Transverse colon (tissue), 4 donors: ENCODE measurements around the gene MEIS2.

Experiments
- POLR2A ChIP-seq: fragments of 450-650 bp; IDR thresholded peaks from one replicate; pipeline ENCODE4 v1.6.1; 2016; ENCODE audit warnings: antibody characterized with exemption, mild to moderate bottlenecking, moderate library complexity
- POLR2AphosphoS5 ChIP-seq, 3 donors: sonication (generic); formaldehyde crosslinking; IDR thresholded peaks; one replicate each; pipeline ENCODE4 v1.6.1; 2016; ENCODE audit warnings: antibody characterized with exemption in 3 of 3
- TF ChIP-seq, protein P1 (sequence below), 5 experiments: fragments of 200-600 bp in 3 of 5; fragments of 450-650 bp in 2 of 5; sonication (generic) in 3 of 5; IDR thresholded peaks; 1 replicate in 2 of 5; 2 replicates in 3 of 5; pipeline ENCODE4 v1.5.1; 2016 to 2017; ENCODE audit warnings: antibody characterized with exemption in 5 of 5, inconsistent platforms in 3 of 5, mild to moderate bottlenecking in 2 of 5, moderate library complexity in 1 of 5

DNA sequence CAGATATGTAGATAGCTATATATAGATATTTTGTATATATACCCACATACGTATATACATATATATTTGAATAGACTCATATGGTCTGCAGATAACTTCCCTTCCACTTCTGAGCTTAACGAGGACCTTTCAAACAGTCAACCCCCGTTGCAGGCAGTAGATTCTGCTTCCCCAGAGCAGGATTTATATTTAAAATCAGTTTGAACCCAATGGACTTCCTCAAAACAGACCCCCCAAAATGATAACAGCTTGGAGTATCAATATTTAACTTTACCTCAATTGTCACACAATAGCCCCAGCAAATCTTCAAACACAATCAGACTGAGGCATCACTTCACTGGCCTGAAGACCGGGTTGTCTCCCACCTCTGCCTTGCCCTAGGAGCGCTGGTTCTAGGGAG lies 218.3 kb downstream of the MEIS2 start:
- no peak for TF ChIP-seq POLR2A
- no peak for TF ChIP-seq POLR2AphosphoS5 (IDR thresholded peaks at IDR 0.05)
- TF ChIP-seq, protein P1, sequence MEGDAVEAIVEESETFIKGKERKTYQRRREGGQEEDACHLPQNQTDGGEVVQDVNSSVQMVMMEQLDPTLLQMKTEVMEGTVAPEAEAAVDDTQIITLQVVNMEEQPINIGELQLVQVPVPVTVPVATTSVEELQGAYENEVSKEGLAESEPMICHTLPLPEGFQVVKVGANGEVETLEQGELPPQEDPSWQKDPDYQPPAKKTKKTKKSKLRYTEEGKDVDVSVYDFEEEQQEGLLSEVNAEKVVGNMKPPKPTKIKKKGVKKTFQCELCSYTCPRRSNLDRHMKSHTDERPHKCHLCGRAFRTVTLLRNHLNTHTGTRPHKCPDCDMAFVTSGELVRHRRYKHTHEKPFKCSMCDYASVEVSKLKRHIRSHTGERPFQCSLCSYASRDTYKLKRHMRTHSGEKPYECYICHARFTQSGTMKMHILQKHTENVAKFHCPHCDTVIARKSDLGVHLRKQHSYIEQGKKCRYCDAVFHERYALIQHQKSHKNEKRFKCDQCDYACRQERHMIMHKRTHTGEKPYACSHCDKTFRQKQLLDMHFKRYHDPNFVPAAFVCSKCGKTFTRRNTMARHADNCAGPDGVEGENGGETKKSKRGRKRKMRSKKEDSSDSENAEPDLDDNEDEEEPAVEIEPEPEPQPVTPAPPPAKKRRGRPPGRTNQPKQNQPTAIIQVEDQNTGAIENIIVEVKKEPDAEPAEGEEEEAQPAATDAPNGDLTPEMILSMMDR (IDR thresholded peaks at IDR 0.05), result no peak
